NCI-H2081 treated with DMSO at 0.1 percent for 48 hours (cell line): ENCODE data around the gene MROH9.

Experiments
- DNase-seq: peaks from one replicate; lab custom pipeline; 2025; lab: John Stamatoyannopoulos, UW

Gene MROH9

DNA sequence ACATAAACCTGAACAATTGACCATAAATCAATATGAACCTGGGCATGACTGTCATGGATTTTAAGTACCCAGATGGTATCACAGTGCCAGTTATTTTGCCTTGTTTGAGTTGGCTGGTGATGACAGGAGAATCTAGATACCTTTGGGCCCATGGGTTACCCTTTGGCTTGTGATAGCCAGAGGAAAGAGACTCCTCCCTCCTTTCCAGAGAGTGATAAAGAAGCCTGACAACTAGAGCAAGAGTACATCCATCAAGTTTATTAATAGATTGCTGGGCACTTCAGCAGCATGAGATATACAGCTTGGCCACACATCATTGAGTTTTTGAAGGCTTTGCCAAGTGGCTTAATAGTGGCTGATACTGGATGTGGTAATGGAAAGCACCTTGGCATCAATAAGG is 148.8 kb downstream of the MROH9 start:
- DNase-seq, result no peak

DNA sequence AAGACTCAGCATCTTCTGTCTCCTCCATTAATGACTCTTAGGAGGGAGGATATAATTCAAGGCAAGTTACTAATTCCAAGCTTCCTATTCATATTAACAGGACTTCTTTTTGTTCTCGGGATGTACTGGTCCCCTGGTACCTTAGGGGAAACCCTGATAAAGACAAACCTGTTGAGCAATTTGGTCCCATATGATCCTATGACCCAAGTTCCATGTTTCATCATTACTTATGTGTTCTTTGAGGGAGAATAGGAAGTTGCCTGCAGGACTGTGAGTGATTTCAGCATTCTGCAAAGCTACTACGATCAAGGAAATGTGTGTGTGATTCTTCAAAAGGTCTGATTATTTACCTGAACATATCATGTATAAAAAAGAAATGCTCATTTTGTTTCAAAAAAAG is 149.5 kb downstream of the MROH9 start:
- DNase-seq, result no peak

DNA sequence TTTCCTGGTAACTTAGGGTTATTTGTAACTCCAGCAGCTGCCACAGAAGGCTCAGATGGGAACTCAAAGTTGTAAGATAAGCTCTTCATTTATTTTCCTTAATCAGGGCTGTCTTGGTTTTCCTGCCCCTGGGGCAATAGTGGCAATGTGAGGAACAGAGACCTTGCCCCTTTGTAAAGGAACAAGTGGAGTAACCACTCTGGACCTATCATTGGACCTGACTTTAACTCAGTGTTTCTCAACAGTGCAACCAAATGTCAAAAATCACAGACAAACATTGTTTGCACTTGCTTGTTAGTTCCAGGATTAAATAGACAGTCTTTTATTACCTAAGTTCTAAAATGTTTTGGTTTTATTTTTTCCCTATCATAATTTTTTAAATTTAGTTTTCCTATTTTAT is 152.6 kb downstream of the MROH9 start:
- DNase-seq, result no peak

DNA sequence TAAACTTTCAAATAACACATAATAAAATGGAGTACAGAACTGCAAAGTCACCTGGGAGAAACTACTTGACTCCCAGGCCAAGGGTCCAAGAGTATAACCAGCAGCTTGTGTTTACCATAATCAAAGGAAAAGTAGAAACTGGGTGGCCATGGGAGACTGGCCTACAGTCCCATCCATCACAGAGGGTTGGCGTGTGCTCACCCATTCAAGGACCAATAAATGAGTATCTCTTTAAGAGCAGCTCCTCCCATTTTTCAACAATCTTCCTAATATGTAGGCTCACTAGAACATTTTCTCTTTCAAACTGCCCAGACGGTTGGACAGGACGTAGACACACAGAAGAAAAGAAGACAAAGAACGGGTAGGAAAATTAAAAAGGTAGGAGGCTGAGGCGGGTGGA is 155.3 kb downstream of the MROH9 start, which contains the start of gene FMO3:
Gene FMO3, plus strand, starts transcription at position 302 of the 400 bp plus-strand sequence. CDS start 1,754 bp downstream, outside the sequence.
- DNase-seq, result no peak

DNA sequence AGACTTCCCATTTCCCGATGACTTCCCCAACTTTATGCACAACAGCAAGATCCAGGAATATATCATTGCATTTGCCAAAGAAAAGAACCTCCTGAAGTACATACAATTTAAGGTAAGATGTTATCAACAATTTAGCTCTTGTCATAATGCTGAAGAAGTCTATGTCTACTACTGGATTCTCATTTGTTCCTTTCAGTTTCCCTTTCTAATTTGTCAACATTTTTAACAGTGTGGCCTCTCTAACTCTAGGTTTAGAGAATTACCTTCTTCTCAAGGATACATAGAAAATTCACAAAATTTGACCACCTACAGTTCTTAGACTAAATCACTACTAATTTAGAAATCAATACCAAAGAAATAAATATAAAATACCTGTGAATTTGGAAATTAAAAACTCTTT is 168.5 kb downstream of the MROH9 start:
- DNase-seq, result no peak

DNA sequence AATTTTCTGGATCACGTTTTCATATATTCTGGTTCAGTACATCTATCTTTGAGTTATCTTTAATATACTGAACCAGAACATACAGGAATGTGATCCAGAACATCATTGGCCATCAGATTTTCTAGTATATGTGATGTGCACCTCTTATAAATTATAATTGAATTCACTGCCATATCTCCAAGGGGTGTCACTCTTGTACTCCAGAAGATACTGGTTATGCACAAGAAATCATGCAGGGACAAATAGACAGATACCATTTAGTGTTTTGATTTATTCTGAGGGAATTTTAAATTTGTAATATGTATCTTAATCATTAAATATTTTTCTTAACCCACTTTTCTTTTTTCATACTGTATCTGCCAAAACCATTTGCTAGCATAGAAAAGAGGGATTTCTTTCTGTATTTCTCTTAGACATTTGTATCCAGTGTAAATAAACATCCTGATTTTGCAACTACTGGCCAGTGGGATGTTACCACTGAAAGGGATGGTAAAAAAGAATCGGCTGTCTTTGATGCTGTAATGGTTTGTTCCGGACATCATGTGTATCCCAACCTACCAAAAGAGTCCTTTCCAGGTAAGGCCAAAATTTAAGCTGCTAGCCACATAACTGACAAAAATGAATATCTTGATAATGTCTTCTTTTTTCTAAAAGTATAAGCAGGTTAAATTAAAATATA is 172.1 kb downstream of the MROH9 start:
- DNase-seq, result no peak

DNA sequence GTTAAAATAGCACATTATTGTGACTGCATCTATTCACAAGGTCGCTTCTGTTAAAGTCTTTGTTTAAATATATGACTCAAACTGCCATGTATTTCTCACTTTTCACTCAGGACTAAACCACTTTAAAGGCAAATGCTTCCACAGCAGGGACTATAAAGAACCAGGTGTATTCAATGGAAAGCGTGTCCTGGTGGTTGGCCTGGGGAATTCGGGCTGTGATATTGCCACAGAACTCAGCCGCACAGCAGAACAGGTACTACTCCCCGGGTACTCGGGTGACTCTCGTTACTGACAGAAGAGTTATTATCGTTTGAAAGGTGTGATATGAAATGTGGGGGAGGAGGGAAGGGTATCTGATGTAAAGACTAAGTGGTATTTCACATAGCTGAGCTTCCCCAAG is 172.6 kb downstream of the MROH9 start:
- DNase-seq, result no peak

DNA sequence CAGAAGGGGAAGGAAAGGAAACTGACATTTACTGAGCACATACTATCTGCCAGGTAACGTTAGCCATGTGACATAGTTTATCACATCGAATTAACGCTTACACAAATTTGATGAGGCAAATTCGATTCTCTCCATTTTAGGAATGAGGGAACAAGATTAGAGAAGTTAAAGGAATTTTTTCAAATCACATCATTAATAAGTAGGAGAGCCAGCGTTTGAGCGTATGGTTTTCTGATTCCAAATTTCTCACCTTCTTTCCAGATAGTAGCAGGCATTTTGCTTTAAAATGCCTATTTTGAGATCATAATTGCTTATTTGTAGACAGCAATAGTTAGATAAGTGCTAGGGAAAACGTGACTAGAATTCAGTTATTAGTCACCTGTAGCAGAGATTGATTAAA is 174.6 kb downstream of the MROH9 start:
- no peak for DNase-seq

DNA sequence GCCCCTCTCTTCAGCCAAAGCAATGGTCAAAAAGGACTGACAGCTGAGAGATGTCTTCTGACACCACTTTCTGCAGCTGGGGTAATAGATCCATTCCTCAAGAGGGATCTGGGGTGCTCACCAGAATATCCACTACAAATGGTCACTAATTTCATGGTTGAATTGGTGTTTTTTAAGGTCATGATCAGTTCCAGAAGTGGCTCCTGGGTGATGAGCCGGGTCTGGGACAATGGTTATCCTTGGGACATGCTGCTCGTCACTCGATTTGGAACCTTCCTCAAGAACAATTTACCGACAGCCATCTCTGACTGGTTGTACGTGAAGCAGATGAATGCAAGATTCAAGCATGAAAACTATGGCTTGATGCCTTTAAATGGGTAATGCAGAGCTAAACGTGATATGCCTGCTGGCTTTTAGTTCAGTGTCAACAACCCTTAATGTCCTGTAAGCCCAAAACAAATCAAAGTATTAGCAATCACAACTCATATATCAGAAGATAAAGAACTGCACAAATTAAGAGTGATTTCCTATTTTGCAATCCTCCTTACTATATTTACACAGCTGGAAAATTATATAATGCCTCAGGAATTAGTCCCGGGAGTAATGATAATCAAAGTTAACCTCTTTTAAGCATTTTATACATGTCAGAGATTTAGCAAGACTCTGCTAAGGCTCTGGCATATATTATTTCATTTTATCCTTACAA is 175.4 kb downstream of the MROH9 start:
- no peak for DNase-seq

DNA sequence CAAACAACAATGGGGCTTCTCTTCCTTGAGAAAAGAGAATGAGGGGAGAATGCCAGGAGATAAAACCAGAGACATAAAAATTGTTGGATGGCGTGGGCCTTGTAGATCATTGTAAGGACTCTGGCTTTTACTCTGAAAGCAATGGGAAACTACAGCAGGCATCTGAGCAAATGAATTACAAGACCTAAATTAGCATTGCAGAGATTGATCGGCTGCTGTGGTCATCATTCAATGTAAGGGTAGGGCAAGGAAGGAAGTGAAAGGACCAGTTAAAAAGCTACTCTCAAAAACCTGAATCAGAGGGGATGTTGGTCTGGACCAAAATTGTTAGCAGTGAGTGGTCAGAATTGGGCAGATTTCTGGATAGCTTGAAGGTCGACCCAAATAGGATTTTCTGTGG is 176.8 kb downstream of the MROH9 start:
- DNase-seq, result no peak

DNA sequence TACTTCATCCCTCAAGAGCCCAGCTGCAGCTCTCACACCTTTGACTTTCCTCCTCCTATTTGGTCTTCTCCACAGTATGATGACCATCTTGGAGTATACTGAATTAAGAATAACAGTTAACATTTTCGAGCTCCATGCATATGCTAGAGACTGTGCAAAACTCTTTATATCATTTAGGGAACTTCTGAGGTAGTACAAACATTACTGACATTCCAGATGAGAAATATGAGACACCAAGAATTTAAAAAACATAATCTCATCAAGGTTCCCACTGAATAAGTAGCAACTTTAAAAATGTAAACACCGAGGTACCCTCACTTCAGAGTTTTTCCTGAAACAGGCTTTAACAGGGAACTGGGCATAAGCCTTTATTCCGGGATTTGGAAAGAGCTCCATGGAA is 178.0 kb downstream of the MROH9 start:
- DNase-seq, result no peak
